Ammon's horn (tissue), 1 donor: ENCODE results near the gene ABCA6.

Experiments used
- DNase-seq: peaks from one replicate; pipeline ENCODE4 v3.0.0-alpha.2; 2016; ENCODE audit warnings: low spot score

The ABCA6 gene

DNA sequence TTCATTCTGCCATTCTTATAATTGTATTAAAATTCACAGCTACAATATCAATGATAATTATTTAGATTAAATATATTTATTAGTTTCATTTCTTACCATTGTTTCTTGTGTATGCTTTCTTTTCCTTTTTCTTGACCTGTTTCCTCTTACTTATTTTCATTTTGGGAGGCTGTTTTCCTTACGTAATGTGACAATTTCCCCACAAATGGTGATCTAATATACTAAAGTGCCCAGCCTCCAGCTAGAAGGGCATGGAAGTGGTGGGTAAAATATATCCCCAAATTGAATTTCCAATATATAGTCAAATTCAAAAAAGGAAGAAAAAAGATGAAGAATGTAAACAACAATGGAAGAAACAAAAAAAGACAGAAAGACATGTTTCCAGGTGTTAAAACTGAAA is 1.5 kb upstream of the ABCA6 start:
- no peak for DNase-seq

DNA sequence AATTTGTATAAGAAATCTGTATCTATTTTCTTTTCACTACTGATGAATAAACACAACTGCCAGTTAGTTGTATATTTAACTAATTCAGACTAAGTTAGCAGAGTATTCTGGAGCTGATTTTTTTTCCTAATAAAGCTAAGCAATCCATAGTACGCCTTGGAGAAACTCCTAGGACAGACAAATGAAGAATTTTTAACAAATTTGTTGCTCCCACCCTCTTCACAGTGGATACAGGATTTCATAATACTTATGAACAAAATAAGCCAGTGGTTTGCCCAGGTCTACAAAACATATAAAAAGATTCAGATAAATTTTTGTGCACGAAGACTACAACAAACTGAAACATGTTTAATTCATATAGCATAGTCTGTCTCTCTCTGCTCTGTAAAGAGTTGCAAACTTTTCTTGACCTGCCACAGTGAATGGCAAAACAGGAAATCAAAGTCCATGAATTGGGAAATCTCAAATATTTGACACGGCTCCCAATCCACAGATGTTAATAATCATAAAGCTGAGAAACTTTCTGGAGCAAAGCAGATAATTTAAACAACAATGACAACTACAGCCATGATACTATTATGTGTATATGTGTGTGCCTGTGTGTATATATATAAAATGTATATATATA is 594 bp upstream of the ABCA6 start:
- no peak for DNase-seq

DNA sequence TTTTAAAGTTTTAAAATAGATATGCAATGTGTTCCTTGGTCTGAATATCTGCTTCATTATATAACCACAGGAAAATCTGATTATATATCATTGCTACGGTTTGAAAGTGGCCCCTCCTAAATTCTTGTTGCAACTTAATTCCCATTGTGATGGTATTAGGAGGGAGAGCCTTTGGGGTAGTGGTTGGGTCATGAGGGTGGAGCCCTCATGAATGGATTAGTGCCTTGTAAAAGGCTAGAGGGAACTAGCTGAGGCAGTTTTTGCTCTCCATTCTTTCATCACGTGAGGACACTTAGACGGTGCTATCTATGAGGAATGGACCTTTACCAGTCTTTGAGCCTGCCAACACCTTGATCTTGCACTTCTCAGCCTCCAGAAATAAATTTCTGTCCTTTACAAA is 7.6 kb downstream of the ABCA6 start:
- DNase-seq = no peak

DNA sequence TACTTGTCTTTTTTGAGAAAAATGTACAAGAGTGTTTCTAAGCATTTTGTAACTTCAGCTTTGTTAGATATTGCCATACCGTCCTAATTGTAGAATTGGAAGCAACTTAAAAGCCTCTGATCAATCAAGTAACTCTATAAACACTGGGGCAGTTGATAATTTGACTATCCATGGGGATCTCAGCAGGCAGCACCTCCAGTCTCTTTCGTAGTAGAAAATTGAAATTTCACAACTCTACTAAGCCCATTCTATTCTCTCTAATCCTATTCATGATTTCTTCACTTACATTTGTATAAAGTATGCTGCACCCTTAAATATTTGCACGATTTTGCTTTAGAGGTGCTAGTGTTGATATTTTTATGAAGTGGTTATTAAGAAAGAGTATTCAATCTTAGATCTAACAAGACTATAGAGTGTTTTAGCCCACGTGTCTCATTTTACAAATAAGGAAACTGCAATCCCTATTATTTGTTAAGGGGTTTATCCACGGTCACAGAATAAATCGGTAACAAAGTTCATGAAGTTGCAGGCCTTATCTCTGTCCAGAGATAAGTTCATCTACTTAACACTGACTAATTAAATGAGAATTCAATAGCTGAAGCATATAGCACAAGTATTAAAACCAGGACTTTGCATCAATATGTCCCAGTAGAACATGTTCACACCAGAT is 10.9 kb downstream of the ABCA6 start:
- DNase-seq = no peak

DNA sequence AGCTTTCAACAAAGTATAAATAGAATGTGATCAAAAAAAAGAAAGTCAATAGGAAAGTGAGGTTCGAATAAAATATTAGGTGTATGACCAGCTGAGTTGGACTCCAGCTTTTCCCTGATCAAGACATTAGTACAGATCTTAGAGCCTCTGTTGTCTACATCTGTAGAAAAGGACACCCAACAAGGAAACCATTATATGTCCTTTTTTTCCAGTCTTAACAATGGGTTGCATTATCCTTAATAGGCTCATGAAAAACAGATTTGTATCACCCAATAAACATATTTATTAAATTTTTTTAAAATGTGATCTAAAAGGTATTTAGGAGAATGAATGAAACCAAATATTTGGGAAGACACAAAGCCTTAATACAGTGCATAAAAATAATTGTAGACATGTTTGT is 18.1 kb downstream of the ABCA6 start:
- no peak for DNase-seq

DNA sequence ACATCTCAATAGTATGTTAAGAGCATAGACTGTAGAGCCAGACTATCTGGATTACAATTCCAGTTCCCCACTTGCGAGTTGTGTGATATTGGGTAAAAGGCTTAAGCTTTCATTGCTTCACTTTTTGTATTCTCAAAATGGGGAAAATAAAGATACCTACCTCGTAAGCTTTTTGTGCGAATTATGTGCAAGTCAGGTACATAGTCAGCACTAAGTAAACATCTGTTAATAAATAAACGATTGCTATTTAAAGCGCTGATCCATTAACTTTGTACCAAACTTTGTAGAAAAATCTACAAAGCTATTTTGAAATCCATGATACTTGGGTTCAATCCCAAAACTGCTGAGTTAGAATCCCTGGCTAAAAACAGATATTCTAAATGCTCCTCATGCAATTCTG is 19.6 kb downstream of the ABCA6 start:
- DNase-seq = no peak

DNA sequence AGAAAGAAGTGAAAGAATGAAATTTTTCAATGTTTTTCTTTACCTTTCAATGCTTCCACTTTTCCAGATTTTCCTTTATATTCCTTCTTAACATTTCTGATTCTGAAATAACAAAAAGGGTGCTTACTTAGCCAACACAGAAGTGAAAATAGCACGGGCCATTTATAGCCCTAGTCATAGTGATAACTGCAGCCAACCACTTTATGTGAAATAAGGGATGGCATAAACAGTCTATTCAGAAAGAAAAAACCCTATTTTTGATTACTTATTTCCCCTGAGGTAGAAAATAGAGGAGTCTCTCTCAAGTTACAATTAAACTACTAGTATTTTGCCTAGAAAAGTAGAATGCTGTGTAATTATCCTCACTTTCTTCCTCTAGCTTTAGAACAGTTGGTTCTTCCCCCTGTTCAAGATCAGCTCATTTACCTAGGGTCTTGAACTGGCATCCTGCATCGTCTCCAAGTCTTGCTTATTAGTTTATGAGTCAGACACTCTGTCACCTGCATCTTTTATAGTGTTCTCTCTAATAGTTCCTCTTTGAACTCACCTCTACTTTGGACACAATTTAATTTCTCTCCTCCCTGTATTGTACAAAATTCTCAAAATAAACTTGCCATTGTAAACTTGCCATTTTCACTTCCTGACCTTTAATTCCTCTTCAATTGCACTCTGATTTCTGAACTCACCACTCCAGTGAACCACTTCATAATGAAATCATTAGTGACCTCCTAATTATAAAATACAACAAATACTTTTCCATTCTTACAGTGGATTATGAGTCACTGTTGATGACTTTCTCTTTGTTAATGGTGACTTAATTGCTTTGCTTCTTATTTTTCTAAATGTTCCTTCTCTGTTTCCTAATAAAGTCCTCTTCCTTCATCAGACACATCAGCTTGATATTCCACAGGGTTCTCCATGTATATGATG is 23.6 kb downstream of the ABCA6 start:
- DNase-seq = no peak

DNA sequence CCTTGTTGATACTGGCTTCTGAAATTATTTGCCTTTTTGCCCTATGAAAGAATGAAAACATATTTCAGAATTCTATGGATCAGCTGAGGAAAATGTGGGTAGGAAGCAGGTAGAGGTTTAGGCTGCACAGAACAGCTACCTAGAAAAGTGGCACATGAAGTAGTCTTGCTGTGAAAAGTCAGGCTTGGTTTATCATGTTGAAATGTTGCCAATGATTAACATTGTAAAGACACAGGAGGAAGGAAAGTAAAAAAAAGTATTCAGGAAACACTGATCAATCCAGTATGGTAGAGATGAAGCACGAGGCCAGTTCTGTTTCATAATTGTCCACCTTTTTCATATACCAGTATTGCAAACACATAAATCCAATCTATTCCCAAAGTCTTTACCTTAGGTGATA is 29.9 kb downstream of the ABCA6 start:
- DNase-seq = no peak

- no peak for DNase-seq
Measured at GRCh38 chr17:69105907-69106730, 35.6 kb downstream of the ABCA6 start.

GRCh38 chr17:69103557-69104233 is 38.0 kb downstream of the ABCA6 start:
- DNase-seq = no peak

DNA sequence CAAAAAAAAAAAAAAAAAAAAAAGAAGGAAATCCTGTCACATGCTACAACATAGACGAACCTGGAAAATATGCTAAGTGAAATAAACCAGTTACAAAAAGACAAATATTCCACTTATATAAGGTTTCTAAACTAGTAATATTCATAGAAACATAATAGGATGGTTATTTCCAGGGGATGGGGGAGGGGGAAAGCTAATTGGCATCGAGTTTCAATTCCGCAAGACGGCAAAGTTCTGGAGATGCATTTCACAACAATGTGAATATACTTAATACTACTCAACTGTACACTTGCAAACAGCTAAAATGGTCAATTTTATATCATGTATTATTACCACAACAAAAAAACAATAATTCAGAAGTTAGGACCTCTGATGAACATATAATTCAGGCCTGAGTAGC is 43.1 kb downstream of the ABCA6 start:
- no peak for DNase-seq

DNA sequence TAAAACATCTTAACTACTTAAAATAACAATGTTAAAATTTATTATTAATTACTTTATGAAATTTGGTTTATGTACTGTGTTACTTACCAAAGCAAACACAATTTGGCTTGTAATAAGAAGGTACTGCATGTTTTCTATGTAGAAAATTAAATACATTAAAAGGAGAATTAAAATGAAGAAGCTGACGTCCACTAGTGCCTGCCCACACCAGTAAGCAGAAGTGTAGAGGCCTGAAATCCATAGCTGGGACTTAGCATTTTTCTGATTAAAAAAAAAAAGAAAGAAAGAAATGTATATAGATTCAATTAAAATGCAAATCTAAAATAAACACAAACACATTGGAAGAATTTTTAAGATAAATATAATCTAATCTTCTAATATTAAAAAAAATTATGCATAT is 45.2 kb downstream of the ABCA6 start:
- DNase-seq = no peak

DNA sequence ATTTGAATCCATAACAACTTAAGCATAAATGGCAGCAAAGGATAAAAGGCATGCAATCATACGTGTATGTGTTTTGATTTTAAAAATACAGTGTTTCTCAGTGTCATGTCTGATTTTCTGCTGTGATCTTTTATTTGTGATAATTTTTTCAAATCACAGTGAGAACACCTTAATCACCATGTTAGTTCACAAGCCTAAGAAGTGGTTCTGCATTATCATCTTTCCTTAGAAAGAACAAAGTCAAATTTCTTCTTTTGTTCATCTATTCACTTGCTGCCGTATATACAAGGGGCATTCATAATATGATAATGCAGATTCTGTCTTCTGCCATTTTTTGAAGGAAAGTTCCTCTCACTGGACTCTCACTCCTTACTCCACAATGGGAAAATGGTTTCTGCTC is 47.7 kb downstream of the ABCA6 start:
- no peak for DNase-seq

- no peak for DNase-seq
Measured at GRCh38 chr17:69093279-69093789, 48.4 kb downstream of the ABCA6 start.

DNA sequence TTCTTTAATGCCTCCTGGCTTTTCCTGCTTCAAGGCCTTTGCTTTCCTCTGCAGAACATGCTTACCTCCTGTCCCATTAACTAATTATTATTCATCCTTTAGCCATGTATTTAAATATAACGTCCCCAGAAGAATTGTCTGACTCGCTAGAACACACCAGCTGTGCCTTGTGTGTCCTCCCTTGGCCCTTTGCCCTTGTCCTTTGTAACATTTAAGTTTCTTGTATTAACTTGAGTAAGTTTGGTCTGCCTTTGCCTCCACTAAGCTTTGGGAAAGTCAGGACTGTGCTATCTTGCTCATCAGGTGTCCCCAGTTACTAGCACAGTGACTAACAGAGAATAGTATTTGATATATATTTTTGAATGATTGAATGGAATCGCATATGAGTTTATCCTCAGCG is 51.3 kb downstream of the ABCA6 start:
- DNase-seq = no peak

- no peak for DNase-seq
Measured at GRCh38 chr17:69088643-69089200, 53.0 kb downstream of the ABCA6 start.

DNA sequence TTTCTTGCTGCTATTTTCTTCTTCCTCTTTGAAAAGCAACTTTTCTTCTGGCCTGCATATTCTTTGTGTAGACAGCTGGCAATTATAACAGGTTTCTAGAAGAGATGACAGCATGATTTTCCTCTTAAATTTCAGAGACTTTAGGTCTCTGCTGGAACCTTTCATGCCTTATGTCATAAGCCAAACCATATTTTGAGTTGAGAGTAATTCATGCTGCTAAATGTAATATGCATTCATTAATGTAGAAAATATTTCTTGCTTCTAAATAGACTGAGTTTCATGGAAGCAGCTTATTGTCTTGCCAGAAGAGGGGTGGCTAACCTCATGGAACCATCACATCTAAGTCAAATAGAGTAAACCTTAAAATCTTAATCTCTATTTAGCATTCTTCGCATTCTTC is 55.1 kb downstream of the ABCA6 start:
- DNase-seq = no peak

GRCh38 chr17:69084911-69085310 is 56.8 kb downstream of the ABCA6 start:
- DNase-seq = no peak

DNA sequence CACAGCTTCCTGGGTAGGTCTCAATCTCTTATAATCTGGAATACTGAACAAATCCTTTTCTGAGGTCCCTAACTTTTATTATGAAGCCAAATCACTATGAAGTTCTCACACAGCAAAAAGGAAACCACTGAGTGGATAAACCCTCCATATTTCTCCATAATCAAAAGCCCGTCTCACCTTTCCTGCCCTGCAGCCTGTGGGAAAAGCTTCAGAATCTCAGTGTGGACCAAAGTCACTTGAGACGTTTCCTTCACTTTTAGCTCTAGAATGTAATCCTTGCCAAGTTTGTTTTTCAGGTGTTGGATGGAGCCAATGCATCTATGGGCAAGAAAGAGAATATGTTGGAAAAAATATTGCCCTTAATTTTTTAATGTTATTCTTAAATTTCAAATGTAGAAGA is 59.0 kb downstream of the ABCA6 start:
- DNase-seq = no peak

- no peak for DNase-seq
Measured at GRCh38 chr17:69078864-69079263, 62.8 kb downstream of the ABCA6 start.

DNA sequence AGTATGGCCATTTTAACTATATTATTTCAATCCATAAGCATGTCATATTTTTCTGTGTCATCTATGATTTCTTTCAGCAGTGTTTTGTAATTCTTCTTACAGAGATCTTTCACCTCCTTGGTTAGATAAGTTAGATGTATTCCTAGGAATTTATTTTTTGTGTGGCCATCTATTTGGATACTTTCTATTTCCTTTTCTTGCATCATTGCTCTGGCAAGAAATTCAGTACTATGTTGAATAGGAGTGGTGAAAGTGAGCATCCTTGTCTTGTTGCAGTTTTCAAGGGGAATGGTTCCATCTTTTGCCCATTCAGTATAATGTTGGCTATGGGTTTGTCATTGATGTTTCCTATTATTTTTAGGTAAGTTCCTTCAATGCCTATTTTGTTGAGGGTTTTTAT is 65.9 kb downstream of the ABCA6 start:
- no peak for DNase-seq
